ENCODE results near the gene MYO1D. TPM values are rescaled to one million over a fixed set of nuclear protein-coding genes. Genes with fewer than 3 reads are reported as not detected.

MYO1D gene
- total and polyA plus RNA-seq, 2 of the 13 experiments (the other 11 are each of a cell fraction or from before 2014, with no cell fraction given), result 13.2 to 17.3 TPM

DNA sequence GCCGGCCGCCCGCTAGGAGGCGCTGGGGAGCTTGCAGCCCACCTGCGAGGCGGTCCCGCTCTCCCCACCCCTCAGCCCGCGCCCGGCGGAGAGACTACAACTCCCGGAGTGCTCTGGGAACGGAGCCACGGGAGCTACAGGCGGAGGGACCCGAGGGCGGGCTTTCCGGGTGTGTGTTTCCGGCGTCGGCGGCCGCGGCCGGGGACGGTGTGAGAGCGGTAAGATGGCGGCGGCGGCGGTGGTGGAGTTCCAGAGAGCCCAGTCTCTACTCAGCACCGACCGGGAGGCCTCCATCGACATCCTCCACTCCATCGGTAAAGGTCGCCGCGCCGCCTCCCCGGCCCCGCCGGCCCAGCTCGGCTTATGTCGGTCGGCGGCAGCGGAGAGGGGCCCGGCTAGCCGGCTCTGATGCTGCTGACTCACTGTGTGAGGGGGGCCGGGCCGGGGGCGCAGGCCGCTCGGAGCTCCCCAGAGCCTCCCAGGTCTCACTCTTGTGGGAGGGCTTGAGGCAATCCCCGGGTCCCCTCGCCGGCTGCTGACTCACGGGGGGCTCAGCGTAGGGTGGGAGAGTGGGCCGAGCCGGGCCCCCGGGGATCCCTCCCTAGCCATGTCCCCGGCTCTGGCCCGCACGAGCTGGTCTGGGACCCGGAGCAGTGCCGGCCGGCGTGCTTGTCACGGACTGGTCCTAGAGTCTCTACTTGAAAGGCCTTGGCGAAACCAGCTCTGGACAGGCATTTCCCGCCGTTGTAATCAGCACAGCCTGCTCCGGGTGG lies 432.4 kb downstream of the MYO1D start, which contains the start of gene PSMD11 (continued):
- TF ChIP-seq ZNF7 (CRISPR knock-in tag; IDR thresholded peaks at IDR 0.05) (no peak), AKAP8 (CRISPR knock-in tag; IDR thresholded peaks at IDR 0.05) (no peak), PRPF4 (IDR thresholded peaks at IDR 0.05; ENCODE audit: low read depth, low read length, poor library complexity, severe bottlenecking) (no peak), NFKBIZ (CRISPR knock-in tag; IDR thresholded peaks at IDR 0.05) (no peak), ATM (IDR thresholded peaks at IDR 0.05; ENCODE audit: borderline replicate concordance) (no peak), ZNF891 (CRISPR knock-in tag; IDR thresholded peaks at IDR 0.05) (no peak; the same call in 1 of the 2 replicates), REPIN1 (CRISPR knock-in tag; IDR thresholded peaks at IDR 0.05; ENCODE audit: borderline replicate concordance, low read depth) (no peak), RFXANK (CRISPR knock-in tag; IDR thresholded peaks at IDR 0.05) (no peak), ZC3H13 (CRISPR knock-in tag; IDR thresholded peaks at IDR 0.05) (no peak), ZNF10 (CRISPR knock-in tag; IDR thresholded peaks at IDR 0.05; ENCODE audit: borderline replicate concordance, low read depth) (no peak), ZBTB8A (CRISPR knock-in tag; IDR thresholded peaks at IDR 0.05; ENCODE audit: borderline replicate concordance, low read depth) (no peak), ZNF263 (CRISPR knock-in tag; IDR thresholded peaks at IDR 0.05) (no peak), ZBTB20 (CRISPR knock-in tag; IDR thresholded peaks at IDR 0.05; ENCODE audit: borderline replicate concordance, low read depth) (no peak; the same call in 1 of the 2 replicates), NFKB2 (CRISPR knock-in tag; IDR thresholded peaks at IDR 0.05; ENCODE audit: borderline replicate concordance) (peak; percentile 63; the same call in 1 of the 2 replicates)
- TF ChIP-seq, protein P1, sequence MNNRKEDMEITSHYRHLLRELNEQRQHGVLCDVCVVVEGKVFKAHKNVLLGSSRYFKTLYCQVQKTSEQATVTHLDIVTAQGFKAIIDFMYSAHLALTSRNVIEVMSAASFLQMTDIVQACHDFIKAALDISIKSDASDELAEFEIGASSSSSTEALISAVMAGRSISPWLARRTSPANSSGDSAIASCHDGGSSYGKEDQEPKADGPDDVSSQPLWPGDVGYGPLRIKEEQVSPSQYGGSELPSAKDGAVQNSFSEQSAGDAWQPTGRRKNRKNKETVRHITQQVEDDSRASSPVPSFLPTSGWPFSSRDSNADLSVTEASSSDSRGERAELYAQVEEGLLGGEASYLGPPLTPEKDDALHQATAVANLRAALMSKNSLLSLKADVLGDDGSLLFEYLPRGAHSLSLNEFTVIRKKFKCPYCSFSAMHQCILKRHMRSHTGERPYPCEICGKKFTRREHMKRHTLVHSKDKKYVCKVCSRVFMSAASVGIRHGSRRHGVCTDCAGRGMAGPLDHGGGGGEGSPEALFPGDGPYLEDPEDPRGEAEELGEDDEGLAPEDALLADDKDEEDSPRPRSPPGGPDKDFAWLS (CRISPR knock-in tag; IDR thresholded peaks at IDR 0.05; ENCODE audit: borderline replicate concordance), result no peak
- TF ChIP-seq, protein P2, sequence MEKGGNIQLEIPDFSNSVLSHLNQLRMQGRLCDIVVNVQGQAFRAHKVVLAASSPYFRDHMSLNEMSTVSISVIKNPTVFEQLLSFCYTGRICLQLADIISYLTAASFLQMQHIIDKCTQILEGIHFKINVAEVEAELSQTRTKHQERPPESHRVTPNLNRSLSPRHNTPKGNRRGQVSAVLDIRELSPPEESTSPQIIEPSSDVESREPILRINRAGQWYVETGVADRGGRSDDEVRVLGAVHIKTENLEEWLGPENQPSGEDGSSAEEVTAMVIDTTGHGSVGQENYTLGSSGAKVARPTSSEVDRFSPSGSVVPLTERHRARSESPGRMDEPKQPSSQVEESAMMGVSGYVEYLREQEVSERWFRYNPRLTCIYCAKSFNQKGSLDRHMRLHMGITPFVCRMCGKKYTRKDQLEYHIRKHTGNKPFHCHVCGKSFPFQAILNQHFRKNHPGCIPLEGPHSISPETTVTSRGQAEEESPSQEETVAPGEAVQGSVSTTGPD (CRISPR knock-in tag; IDR thresholded peaks at IDR 0.05), result no peak
- TF ChIP-seq, protein P3, sequence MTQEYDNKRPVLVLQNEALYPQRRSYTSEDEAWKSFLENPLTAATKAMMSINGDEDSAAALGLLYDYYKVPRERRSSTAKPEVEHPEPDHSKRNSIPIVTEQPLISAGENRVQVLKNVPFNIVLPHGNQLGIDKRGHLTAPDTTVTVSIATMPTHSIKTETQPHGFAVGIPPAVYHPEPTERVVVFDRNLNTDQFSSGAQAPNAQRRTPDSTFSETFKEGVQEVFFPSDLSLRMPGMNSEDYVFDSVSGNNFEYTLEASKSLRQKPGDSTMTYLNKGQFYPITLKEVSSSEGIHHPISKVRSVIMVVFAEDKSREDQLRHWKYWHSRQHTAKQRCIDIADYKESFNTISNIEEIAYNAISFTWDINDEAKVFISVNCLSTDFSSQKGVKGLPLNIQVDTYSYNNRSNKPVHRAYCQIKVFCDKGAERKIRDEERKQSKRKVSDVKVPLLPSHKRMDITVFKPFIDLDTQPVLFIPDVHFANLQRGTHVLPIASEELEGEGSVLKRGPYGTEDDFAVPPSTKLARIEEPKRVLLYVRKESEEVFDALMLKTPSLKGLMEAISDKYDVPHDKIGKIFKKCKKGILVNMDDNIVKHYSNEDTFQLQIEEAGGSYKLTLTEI (CRISPR knock-in tag; conservative IDR thresholded peaks at IDR 0.05), result no peak
- TF ChIP-seq, protein P4, sequence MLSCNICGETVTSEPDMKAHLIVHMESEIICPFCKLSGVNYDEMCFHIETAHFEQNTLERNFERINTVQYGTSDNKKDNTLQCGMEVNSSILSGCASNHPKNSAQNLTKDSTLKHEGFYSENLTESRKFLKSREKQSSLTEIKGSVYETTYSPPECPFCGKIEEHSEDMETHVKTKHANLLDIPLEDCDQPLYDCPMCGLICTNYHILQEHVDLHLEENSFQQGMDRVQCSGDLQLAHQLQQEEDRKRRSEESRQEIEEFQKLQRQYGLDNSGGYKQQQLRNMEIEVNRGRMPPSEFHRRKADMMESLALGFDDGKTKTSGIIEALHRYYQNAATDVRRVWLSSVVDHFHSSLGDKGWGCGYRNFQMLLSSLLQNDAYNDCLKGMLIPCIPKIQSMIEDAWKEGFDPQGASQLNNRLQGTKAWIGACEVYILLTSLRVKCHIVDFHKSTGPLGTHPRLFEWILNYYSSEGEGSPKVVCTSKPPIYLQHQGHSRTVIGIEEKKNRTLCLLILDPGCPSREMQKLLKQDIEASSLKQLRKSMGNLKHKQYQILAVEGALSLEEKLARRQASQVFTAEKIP (CRISPR knock-in tag; IDR thresholded peaks at IDR 0.05; ENCODE audit: borderline replicate concordance), result no peak
- TF ChIP-seq, protein P5, sequence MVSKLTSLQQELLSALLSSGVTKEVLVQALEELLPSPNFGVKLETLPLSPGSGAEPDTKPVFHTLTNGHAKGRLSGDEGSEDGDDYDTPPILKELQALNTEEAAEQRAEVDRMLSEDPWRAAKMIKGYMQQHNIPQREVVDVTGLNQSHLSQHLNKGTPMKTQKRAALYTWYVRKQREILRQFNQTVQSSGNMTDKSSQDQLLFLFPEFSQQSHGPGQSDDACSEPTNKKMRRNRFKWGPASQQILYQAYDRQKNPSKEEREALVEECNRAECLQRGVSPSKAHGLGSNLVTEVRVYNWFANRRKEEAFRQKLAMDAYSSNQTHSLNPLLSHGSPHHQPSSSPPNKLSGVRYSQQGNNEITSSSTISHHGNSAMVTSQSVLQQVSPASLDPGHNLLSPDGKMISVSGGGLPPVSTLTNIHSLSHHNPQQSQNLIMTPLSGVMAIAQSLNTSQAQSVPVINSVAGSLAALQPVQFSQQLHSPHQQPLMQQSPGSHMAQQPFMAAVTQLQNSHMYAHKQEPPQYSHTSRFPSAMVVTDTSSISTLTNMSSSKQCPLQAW (CRISPR knock-in tag; IDR thresholded peaks at IDR 0.05), result peak; percentile 71

Data from HepG2 (cell line).